ENCODE data around the gene EN1. TPM values are rescaled to one million over a fixed set of nuclear protein-coding genes. Genes with fewer than 3 reads are reported as not detected.

Gene EN1
- total RNA-seq, 6 donors from 2014 or later, result 0.13 TPM; not detected in 5

DNA sequence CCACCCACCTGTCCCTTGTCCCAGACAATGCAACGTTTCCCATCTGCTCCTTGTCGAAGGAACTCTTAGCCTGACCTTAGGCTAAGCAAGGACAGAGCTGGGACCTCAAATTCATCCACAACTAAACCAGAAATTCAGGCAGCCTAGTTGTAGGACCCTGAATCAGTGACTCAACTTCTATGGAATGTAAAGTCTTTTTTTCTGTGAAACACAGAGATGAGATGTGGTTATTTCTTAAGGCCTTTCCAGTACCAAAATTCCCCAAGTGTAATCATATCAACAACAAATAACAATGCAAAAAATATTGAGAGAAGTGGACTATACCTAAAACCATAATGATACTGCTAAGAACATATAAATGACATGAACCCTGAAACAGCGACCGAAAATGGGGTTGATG, 46.7 kb downstream of the EN1 start:
- Histone ChIP-seq H3K27me3 (no peaks in the 10 kb centered on the region), H3K27ac (no peak overlapping the region), H3K4me1 (no peaks in the 10 kb centered on the region), H3K9me3 (no peaks in the 10 kb centered on the region), H3K4me3 (no peak overlapping the region), H3K36me3 (no peaks in the 10 kb centered on the region)
- DNase-seq (no peak), ATAC-seq (ENCODE audit: low FRiP score in 2 of 2) (no peak)
- TF ChIP-seq EP300 (IDR thresholded peaks at IDR 0.05) (no peak), POLR2AphosphoS5 (IDR thresholded peaks at IDR 0.05) (no peak), CTCF (IDR thresholded peaks at IDR 0.05) (no peak), POLR2A (IDR thresholded peaks at IDR 0.05) (no peak)
- 78 to 81% methylated on average over 4 of the region's 4 CpGs for WGBS, 2 donors

DNA sequence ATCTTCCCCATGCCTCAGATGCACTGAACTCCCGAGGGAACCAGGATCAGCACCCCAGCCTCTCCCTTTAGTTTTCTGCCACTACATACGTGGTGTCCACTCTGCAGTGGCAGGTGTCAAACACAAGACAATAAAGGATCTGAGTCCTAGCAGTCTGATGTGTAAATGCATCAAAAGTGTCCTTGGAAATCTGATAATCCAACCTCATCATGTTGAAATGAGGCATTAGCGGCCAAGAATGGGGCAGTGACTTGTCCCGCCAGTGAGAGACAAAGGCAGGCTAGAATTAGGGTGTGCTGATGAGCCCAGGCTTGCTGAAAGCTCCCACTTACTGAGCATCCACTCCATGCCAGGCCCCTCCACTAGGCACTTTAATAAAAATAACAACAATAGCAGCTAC, 52.9 kb downstream of the EN1 start:
- 84 to 86% methylated on average over 4 of the region's 4 CpGs for WGBS, 2 donors
- H3K4me3 ChIP-seq, result no peak overlapping the region
- no peak for DNase-seq
- no peak for TF ChIP-seq POLR2AphosphoS5 (IDR thresholded peaks at IDR 0.05)
- TF ChIP-seq POLR2A (IDR thresholded peaks at IDR 0.05), result no peak
- TF ChIP-seq EP300 (IDR thresholded peaks at IDR 0.05), result no peak
- no peak for TF ChIP-seq CTCF (IDR thresholded peaks at IDR 0.05)
- no peak overlapping the region for H3K27ac ChIP-seq
- H3K4me1 ChIP-seq, result no peaks in the 10 kb centered on the region
- H3K36me3 ChIP-seq, result no peaks in the 10 kb centered on the region
- H3K27me3 ChIP-seq, result no peaks in the 10 kb centered on the region
- H3K9me3 ChIP-seq, result no peaks in the 10 kb centered on the region
- no peak for ATAC-seq (ENCODE audit: low FRiP score in 2 of 2)

Other genes with a start within 250 kb of the EN1 start
- 100 to 1,000 TPM; 148 to 499 (median 316) TPM for gene MARCO, start 94.5 kb upstream of the EN1 start, total RNA-seq

All from upper lobe of left lung (tissue), 6 donors.